Measurements from ENCODE around the gene PLA2G2E.
"Not testable (repeated sequence)": the region's sequence is repeated elsewhere in the genome, so short reads cannot be mapped to it uniquely, and the experiment has no call there.

PLA2G2E gene

GRCh38 chr1:19882111-19883071, 41.0 kb downstream of the PLA2G2E start, which contains the start of gene OTUD3:
OTUD3 (plus strand) TSS chr1:19882395; CDS start chr1:19882514, 119 bp downstream.
- DNase-seq (ENCODE audit: low read depth) = peak; percentile 97
- TF ChIP-seq POLR2A (IDR thresholded peaks at IDR 0.05; ENCODE audit: extremely low read depth, insufficient read length) = peak; percentile 71
- 0 out of 2 replicates have a peak, but pooled peaks have one; percentile 10 for TF ChIP-seq MYC (IDR thresholded peaks at IDR 0.05; ENCODE audit: low read depth, low read length)
- TF ChIP-seq CTCF (IDR thresholded peaks at IDR 0.05; ENCODE audit: low read depth, low read length) = peak; percentile 75
- peak; percentile 88 for TF ChIP-seq MAX (IDR thresholded peaks at IDR 0.05; ENCODE audit: low read depth, low read length)

GRCh38 chr1:19880841-19881240, 42.6 kb downstream of the PLA2G2E start:
- not testable (repeated sequence) for DNase-seq (ENCODE audit: low read depth); H3K4me3 ChIP-seq (ENCODE audit: low read depth, low read length)

More at GRCh38 chr1:19882111-19883071, 41.0 kb downstream of the PLA2G2E start, which contains the start of gene OTUD3:
- peak within 1 kb of the TSS; percentile 92 for H3K4me3 ChIP-seq (ENCODE audit: low read depth, low read length)

GRCh38 chr1:19879661-19880060, 43.8 kb downstream of the PLA2G2E start:
- H3K4me3 ChIP-seq (ENCODE audit: low read depth, low read length) = no peak overlapping the region
- DNase-seq (ENCODE audit: low read depth) = no peak
- TF ChIP-seq MYC (IDR thresholded peaks at IDR 0.05; ENCODE audit: low read depth, low read length) = no peak
- no peak for TF ChIP-seq MAX (IDR thresholded peaks at IDR 0.05; ENCODE audit: low read depth, low read length)
- TF ChIP-seq POLR2A (IDR thresholded peaks at IDR 0.05; ENCODE audit: extremely low read depth, insufficient read length) = no peak
- TF ChIP-seq CTCF (IDR thresholded peaks at IDR 0.05; ENCODE audit: low read depth, low read length) = no peak

- H3K4me3 ChIP-seq (ENCODE audit: low read depth, low read length) = no peak overlapping the region
- TF ChIP-seq CTCF (IDR thresholded peaks at IDR 0.05; ENCODE audit: low read depth, low read length) = no peak
- no peak for DNase-seq (ENCODE audit: low read depth)
These were observed 44.2 kb downstream of the PLA2G2E start for GRCh38 chr1:19879227-19879626.

- no peak overlapping the region for H3K4me3 ChIP-seq (ENCODE audit: low read depth, low read length)
- DNase-seq (ENCODE audit: low read depth) = no peak
- TF ChIP-seq POLR2A (IDR thresholded peaks at IDR 0.05; ENCODE audit: extremely low read depth, insufficient read length) (no peak), CTCF (IDR thresholded peaks at IDR 0.05; ENCODE audit: low read depth, low read length) (no peak), MAX (IDR thresholded peaks at IDR 0.05; ENCODE audit: low read depth, low read length) (no peak), MYC (IDR thresholded peaks at IDR 0.05; ENCODE audit: low read depth, low read length) (no peak)
These were observed 44.8 kb downstream of the PLA2G2E start for GRCh38 chr1:19878637-19878985.

- peak; percentile 39 for DNase-seq (ENCODE audit: low read depth)
- no peak overlapping the region for H3K4me3 ChIP-seq (ENCODE audit: low read depth, low read length)
- TF ChIP-seq MAX (IDR thresholded peaks at IDR 0.05; ENCODE audit: low read depth, low read length) (no peak), POLR2A (IDR thresholded peaks at IDR 0.05; ENCODE audit: extremely low read depth, insufficient read length) (no peak), MYC (IDR thresholded peaks at IDR 0.05; ENCODE audit: low read depth, low read length) (no peak), CTCF (IDR thresholded peaks at IDR 0.05; ENCODE audit: low read depth, low read length) (no peak)
These were observed 45.4 kb downstream of the PLA2G2E start for GRCh38 chr1:19877821-19878636.

Data from NB4 (cell line).